Measurements from ENCODE around the gene EPHA3.

DNA sequence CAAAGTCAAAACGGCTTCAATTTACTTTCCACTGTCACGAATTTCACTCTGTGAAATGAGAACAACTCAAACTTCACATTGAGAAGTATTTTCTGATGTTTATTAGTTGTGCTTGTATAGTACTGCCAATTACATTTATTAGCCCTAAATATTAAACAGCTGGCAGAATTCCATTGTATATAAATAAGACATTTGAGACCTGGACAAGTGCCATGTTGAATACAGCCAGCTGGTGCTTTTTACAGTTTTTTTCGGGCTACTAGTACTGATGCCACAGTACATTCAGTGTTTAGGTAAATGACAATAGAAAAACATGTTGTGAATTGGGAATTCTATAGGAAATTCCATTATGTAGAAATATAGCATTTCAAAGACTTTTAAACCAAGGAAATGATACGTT is 79.0 kb downstream of the EPHA3 start:
- TF ChIP-seq, protein P1, sequence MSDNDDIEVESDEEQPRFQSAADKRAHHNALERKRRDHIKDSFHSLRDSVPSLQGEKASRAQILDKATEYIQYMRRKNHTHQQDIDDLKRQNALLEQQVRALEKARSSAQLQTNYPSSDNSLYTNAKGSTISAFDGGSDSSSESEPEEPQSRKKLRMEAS (CRISPR knock-in tag; IDR thresholded peaks at IDR 0.05), result no peak
- no peak for TF ChIP-seq ATF1 (CRISPR knock-in tag; IDR thresholded peaks at IDR 0.05)
- TF ChIP-seq, protein P2, sequence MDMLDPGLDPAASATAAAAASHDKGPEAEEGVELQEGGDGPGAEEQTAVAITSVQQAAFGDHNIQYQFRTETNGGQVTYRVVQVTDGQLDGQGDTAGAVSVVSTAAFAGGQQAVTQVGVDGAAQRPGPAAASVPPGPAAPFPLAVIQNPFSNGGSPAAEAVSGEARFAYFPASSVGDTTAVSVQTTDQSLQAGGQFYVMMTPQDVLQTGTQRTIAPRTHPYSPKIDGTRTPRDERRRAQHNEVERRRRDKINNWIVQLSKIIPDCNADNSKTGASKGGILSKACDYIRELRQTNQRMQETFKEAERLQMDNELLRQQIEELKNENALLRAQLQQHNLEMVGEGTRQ (CRISPR knock-in tag; IDR thresholded peaks at IDR 0.05), result no peak
- no peak for TF ChIP-seq KAT7 (CRISPR knock-in tag; IDR thresholded peaks at IDR 0.05; ENCODE audit: borderline replicate concordance)
- no peak for TF ChIP-seq CTCF (IDR thresholded peaks at IDR 0.05)
- no peak for TF ChIP-seq ZNF232 (CRISPR knock-in tag; IDR thresholded peaks at IDR 0.05)
- TF ChIP-seq ELF4 (CRISPR knock-in tag; IDR thresholded peaks at IDR 0.05; ENCODE audit: low read depth), result no peak
- TF ChIP-seq, protein P3, sequence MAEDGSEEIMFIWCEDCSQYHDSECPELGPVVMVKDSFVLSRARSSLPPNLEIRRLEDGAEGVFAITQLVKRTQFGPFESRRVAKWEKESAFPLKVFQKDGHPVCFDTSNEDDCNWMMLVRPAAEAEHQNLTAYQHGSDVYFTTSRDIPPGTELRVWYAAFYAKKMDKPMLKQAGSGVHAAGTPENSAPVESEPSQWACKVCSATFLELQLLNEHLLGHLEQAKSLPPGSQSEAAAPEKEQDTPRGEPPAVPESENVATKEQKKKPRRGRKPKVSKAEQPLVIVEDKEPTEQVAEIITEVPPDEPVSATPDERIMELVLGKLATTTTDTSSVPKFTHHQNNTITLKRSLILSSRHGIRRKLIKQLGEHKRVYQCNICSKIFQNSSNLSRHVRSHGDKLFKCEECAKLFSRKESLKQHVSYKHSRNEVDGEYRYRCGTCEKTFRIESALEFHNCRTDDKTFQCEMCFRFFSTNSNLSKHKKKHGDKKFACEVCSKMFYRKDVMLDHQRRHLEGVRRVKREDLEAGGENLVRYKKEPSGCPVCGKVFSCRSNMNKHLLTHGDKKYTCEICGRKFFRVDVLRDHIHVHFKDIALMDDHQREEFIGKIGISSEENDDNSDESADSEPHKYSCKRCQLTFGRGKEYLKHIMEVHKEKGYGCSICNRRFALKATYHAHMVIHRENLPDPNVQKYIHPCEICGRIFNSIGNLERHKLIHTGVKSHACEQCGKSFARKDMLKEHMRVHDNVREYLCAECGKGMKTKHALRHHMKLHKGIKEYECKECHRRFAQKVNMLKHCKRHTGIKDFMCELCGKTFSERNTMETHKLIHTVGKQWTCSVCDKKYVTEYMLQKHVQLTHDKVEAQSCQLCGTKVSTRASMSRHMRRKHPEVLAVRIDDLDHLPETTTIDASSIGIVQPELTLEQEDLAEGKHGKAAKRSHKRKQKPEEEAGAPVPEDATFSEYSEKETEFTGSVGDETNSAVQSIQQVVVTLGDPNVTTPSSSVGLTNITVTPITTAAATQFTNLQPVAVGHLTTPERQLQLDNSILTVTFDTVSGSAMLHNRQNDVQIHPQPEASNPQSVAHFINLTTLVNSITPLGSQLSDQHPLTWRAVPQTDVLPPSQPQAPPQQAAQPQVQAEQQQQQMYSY (CRISPR knock-in tag; IDR thresholded peaks at IDR 0.05), result no peak

All from WTC11 (cell line).